Testis (tissue), 3 donors: Measurements from ENCODE around the gene PET100. TPM values are rescaled to one million over a fixed set of nuclear protein-coding genes. Genes with fewer than 3 reads are reported as not detected.

Experiments
- DNase-seq: peaks from one replicate; pipeline ENCODE4 v3.0.0-alpha.2; 2019
- H3K27ac ChIP-seq, 2 donors: fragments of 200-600 bp; sonication (generic); one replicate each; pipeline ENCODE4 v1.5.1; 2019
- H3K27me3 ChIP-seq: fragments of 200-600 bp; sonication (generic); one replicate; pipeline ENCODE4 v1.5.1; 2019
- H3K36me3 ChIP-seq: fragments of 200-600 bp; sonication (generic); one replicate; pipeline ENCODE4 v1.5.1; 2017; ENCODE audit warnings: low read depth; ENCODE audit errors: missing control alignments
- H3K4me1 ChIP-seq: fragments of 200-600 bp; sonication (generic); one replicate; pipeline ENCODE4 v1.5.1; 2019
- H3K4me3 ChIP-seq, 2 donors: fragments of 200-600 bp; sonication (generic); one replicate each; pipeline ENCODE4 v1.5.1; 2017 to 2019
- H3K9me3 ChIP-seq: fragments of 200-600 bp; sonication (generic); one replicate; pipeline ENCODE4 v1.5.1; 2017
- CTCF ChIP-seq, 3 experiments: fragments of 450-650 bp in 2 of 3; fragments of 200-600 bp in 1 of 3; sonication (generic) in 1 of 3; IDR thresholded peaks; one replicate each; pipeline ENCODE4 v1.5.1; 2016 to 2019; ENCODE audit warnings: antibody characterized with exemption in 3 of 3, mild to moderate bottlenecking in 2 of 3, moderate library complexity in 1 of 3
- POLR2A ChIP-seq: fragments of 450-650 bp; IDR thresholded peaks from one replicate; pipeline ENCODE4 v1.6.1; 2017; ENCODE audit warnings: antibody characterized with exemption, mild to moderate bottlenecking, moderate library complexity
- WGBS, 2 donors: methylation state at CpG; one replicate each; pipeline ENCODE4 v1.1.5; 2018; 5-methylcytosine and 5-hydroxymethylcytosine counted together
- intact Hi-C: fragments of 100-400 bp; cut with DNase I; formaldehyde crosslinking; loops from one replicate; pipeline ENCODE4 v1.15.1; 2023; ENCODE audit warnings: low total_unique reads
- polyA plus RNA-seq: library from polyadenylated mRNA; stranded (reverse); fragments of 350-450 nt; fragmentation: Illumina TruSeq; extraction: RNeasy Lipid Tissue Mini Kit (QIAGEN cat#74804); gene quantifications from one replicate; pipeline ENCODE4 v1.2.3, GENCODE V29; 2014; ENCODE audit warnings: low read depth, low replicate concordance; ENCODE audit not compliant: insufficient read depth
- total RNA-seq, 2 donors: library from RNA; depleted of rRNA; stranded (reverse); fragments of >200 nt; gene quantifications; one replicate each; pipeline ENCODE4 v1.2.3, GENCODE V29; 2016

The PET100 gene
- total and polyA plus RNA-seq, 3 donors from 2014 or later: 25.3 to 64.0 (median 26.9) TPM

- H3K27ac ChIP-seq: peak overlapping the region; percentile 71 to 81
- TF ChIP-seq CTCF (IDR thresholded peaks at IDR 0.05) (no peak), POLR2A (no peak)
- intact Hi-C loops: no loop called here
- no peak overlapping the region for H3K4me3 ChIP-seq
- no peaks in the 10 kb centered on the region for H3K36me3 ChIP-seq
- 78 to 87% methylated on average over 21 to 28 of the region's 28 CpGs for WGBS, 2 donors
- no peaks in the 10 kb centered on the region for H3K27me3 ChIP-seq
- no peaks in the 10 kb centered on the region for H3K9me3 ChIP-seq
- DNase-seq: no peak
- H3K4me1 ChIP-seq: peaks cover 32% of the 10 kb centered on the region
Observed at GRCh38 chr19:7617735-7618134, 11.9 kb upstream of the PET100 start.

- Histone ChIP-seq H3K4me3 (no peak overlapping the region), H3K4me1 (peaks cover 32% of the 10 kb centered on the region), H3K9me3 (no peaks in the 10 kb centered on the region), H3K27me3 (no peaks in the 10 kb centered on the region), H3K36me3 (no peaks in the 10 kb centered on the region), H3K27ac (peak overlapping the region; percentile 71 to 81)
- 28 to 36% methylated on average over 4 of the region's 4 CpGs for WGBS, 2 donors
- intact Hi-C loops: no loop called here
- no peak for TF ChIP-seq POLR2A
- TF ChIP-seq CTCF (IDR thresholded peaks at IDR 0.05): no peak
- DNase-seq: peak; percentile 91
Observed at GRCh38 chr19:7618348-7618747, 11.2 kb upstream of the PET100 start.

- Histone ChIP-seq H3K4me3 (no peak overlapping the region), H3K27ac (peak overlapping the region; percentile 71 to 81), H3K4me1 (peaks cover 32% of the 10 kb centered on the region), H3K9me3 (no peaks in the 10 kb centered on the region), H3K27me3 (no peaks in the 10 kb centered on the region), H3K36me3 (no peaks in the 10 kb centered on the region)
- 43 to 49% methylated on average over 4 to 19 of the region's 21 CpGs for WGBS, 2 donors
- intact Hi-C loops: no loop called here
- DNase-seq: peak; percentile 79
- no peak for TF ChIP-seq POLR2A
- TF ChIP-seq CTCF (IDR thresholded peaks at IDR 0.05): no peak
Observed at GRCh38 chr19:7618771-7619510, 10.7 kb upstream of the PET100 start.

GRCh38 chr19:7619671-7620441 is 9.7 kb upstream of the PET100 start:
- no peaks in the 10 kb centered on the region for H3K36me3 ChIP-seq
- intact Hi-C loops: no loop called here
- TF ChIP-seq POLR2A (no peak), CTCF (IDR thresholded peaks at IDR 0.05) (no peak)
- no peaks in the 10 kb centered on the region for H3K9me3 ChIP-seq
- WGBS, 2 donors: 77 to 88% methylated on average over 19 to 45 of the region's 48 CpGs
- H3K27ac ChIP-seq: peak overlapping the region; percentile 71 to 81
- no peak for DNase-seq
- H3K4me3 ChIP-seq: no peak overlapping the region
- no peaks in the 10 kb centered on the region for H3K27me3 ChIP-seq
- peaks cover 32% of the 10 kb centered on the region for H3K4me1 ChIP-seq
